SK-N-SH (cell line): ENCODE measurements around the gene MYL12B.
A peak's percentile ranks its signal among the peaks of the same experiment; 100 is the strongest.

Experiments used
- CTCF ChIP-seq: fragments of 200-600 bp; sonication (generic); IDR thresholded peaks from 2 replicates; pipeline ENCODE4 v1.6.1; 2017; ENCODE audit warnings: antibody characterized with exemption, mild to moderate bottlenecking, moderate library complexity
- POLR2AphosphoS5 ChIP-seq: IDR thresholded peaks from 2 replicates; pipeline ENCODE4 v1.6.1; 2012; ENCODE audit warnings: low read depth, low read length
- RAD21 ChIP-seq: IDR thresholded peaks from 2 replicates; pipeline ENCODE4 v1.6.1; 2012; ENCODE audit warnings: mild to moderate bottlenecking, low read length
- YY1 ChIP-seq: IDR thresholded peaks from 2 replicates; pipeline ENCODE4 v1.4.0; 2012; ENCODE audit warnings: low read depth, mild to moderate bottlenecking
- ZBTB33 ChIP-seq: IDR thresholded peaks from 2 replicates; pipeline ENCODE4 v1.4.0; 2012; ENCODE audit warnings: low read depth, borderline replicate concordance

GRCh38 chr18:3212657-3213056 is 49.3 kb upstream of the MYL12B start:
- TF ChIP-seq ZBTB33: no peak
- TF ChIP-seq CTCF: no peak
- peak; percentile 69 for TF ChIP-seq POLR2AphosphoS5
- no peak for TF ChIP-seq YY1
- TF ChIP-seq RAD21: no peak
